H1 (cell line): ENCODE data around the gene MPPED2. TPM values are rescaled to one million over a fixed set of nuclear protein-coding genes. Genes with fewer than 3 reads are reported as not detected.

Experiments used
- CTCF ChIA-PET: fragments of 300-600 bp; sonication (Branson Sonifier 250); formaldehyde crosslinking; loops from one replicate; lab custom pipeline; 2021; ENCODE audit not compliant: partially characterized antibody; lab: Charles Lee
- POLR2A ChIA-PET: fragments of 300-600 bp; sonication (Branson Sonifier 250); formaldehyde crosslinking; loops from one replicate; lab custom pipeline; 2021; ENCODE audit warnings: inconsistent platforms; ENCODE audit not compliant: partially characterized antibody; lab: Charles Lee
- DNase-seq, 2 experiments: peaks; one replicate each; pipeline versions ENCODE4 v3.0.0 to v3.0.0-alpha.2; 2010 to 2022; ENCODE audit warnings: low spot score in 2 of 2, low read depth in 1 of 2, mixed read lengths in 1 of 2
- FAIRE-seq: peaks from 2 replicates; lab custom pipeline; 2011; peaks lifted over from hg19 to GRCh38; lab: Jason Lieb, UNC
- H2AFZ ChIP-seq: 2 replicates; pipeline ENCODE4 v1.8.1; 2012; ENCODE audit warnings: low read length, inconsistent platforms
- H2AK5ac ChIP-seq: 2 replicates; pipeline ENCODE4 v1.6.1; 2013; ENCODE audit warnings: low read depth, low read length
- H2BK120ac ChIP-seq: replicated peaks from 2 replicates; pipeline ENCODE3; 2013; ENCODE audit warnings: low read depth, low read length, inconsistent platforms
- H2BK12ac ChIP-seq: 2 replicates; pipeline ENCODE4 v1.6.1; 2013; ENCODE audit warnings: low read depth, low read length
- H2BK15ac ChIP-seq: 2 replicates; pipeline ENCODE4 v1.6.1; 2013; ENCODE audit warnings: low read length
- H2BK20ac ChIP-seq: 2 replicates; pipeline ENCODE4 v1.6.1; 2013; ENCODE audit warnings: low read length
- H2BK5ac ChIP-seq: 2 replicates; pipeline ENCODE4 v1.6.1; 2013; ENCODE audit warnings: low read depth, low read length
- H3K14ac ChIP-seq: 2 replicates; pipeline ENCODE4 v1.6.1; 2013; ENCODE audit warnings: inconsistent platforms; ENCODE audit not compliant: insufficient read length
- H3K18ac ChIP-seq: 2 replicates; pipeline ENCODE4 v1.6.1; 2013; ENCODE audit warnings: low read length; ENCODE audit errors: extremely low read depth
- H3K23ac ChIP-seq: 2 replicates; pipeline ENCODE4 v1.6.1; 2013; ENCODE audit warnings: inconsistent platforms; ENCODE audit not compliant: insufficient read length
- H3K23me2 ChIP-seq: 2 replicates; pipeline ENCODE4 v1.6.1; 2013; ENCODE audit warnings: low read depth, low read length
- H3K27ac ChIP-seq: 2 replicates; pipeline ENCODE4 v1.6.1; 2011; ENCODE audit warnings: low read depth, low read length, inconsistent platforms
- H3K27me3 ChIP-seq, 4 experiments: replicated peaks in 1 of 4; 1 replicate in 1 of 4; 2 replicates in 3 of 4; pipeline versions ENCODE4 v1.6.1 to v1.8.1; 2011 to 2013; ENCODE audit warnings: low read length in 3 of 4, mild to moderate bottlenecking in 3 of 4, inconsistent platforms in 2 of 4, mixed read lengths in 2 of 4, moderate library complexity in 1 of 4; ENCODE audit not compliant: control insufficient read depth in 3 of 4, insufficient read depth in 3 of 4; ENCODE audit errors: extremely low read depth in 1 of 4
- H3K36me3 ChIP-seq, 4 experiments: 2 replicates each; pipeline versions ENCODE4 v1.6.1 to v1.8.1; 2011 to 2013; ENCODE audit warnings: mild to moderate bottlenecking in 4 of 4, low read length in 3 of 4, moderate library complexity in 2 of 4, control low read depth in 1 of 4, inconsistent platforms in 1 of 4; ENCODE audit not compliant: insufficient read depth in 4 of 4, control insufficient read depth in 2 of 4
- H3K4ac ChIP-seq: replicated peaks from 2 replicates; pipeline ENCODE3; 2013; ENCODE audit warnings: low read length, low read depth, mixed read lengths, inconsistent platforms; ENCODE audit not compliant: insufficient read length
- H3K4me1 ChIP-seq, 4 experiments: replicated peaks in 1 of 4; 1 replicate in 1 of 4; 2 replicates in 3 of 4; pipeline versions ENCODE4 v1.6.1 to v1.8.1; 2011 to 2013; ENCODE audit warnings: low read length in 3 of 4, inconsistent platforms in 2 of 4, mixed read lengths in 1 of 4; ENCODE audit not compliant: insufficient read depth in 4 of 4, control insufficient read depth in 3 of 4
- H3K4me2 ChIP-seq, 2 experiments: 2 replicates each; pipeline versions ENCODE4 v1.6.1 to v1.8.1; 2011 to 2013; ENCODE audit warnings: low read depth in 2 of 2, low read length in 2 of 2, control low read depth in 1 of 2, inconsistent platforms in 1 of 2, mild to moderate bottlenecking in 1 of 2; ENCODE audit not compliant: insufficient read depth in 1 of 2
- H3K4me3 ChIP-seq, 4 experiments: fragments of 200-600, 300-600 bp in 1 of 4; sonication (generic), shearing (Covaris generic), sonication (Bioruptor Twin) in 1 of 4; 2 replicates each; pipeline versions ENCODE4 v1.5.1 to v1.8.1; 2011 to 2016; ENCODE audit warnings: low read length in 4 of 4, low read depth in 3 of 4, control low read depth in 2 of 4, inconsistent platforms in 2 of 4, mild to moderate bottlenecking in 2 of 4, mixed read lengths in 1 of 4, moderate library complexity in 1 of 4; ENCODE audit not compliant: insufficient read depth in 2 of 4; ENCODE audit errors: extremely low read depth in 1 of 4
- H3K56ac ChIP-seq: replicated peaks from 2 replicates; pipeline ENCODE3; 2013; ENCODE audit warnings: low read depth, mild to moderate bottlenecking, mixed read lengths, low read length, inconsistent platforms; ENCODE audit not compliant: insufficient read length
- H3K79me1 ChIP-seq: 2 replicates; pipeline ENCODE4 v1.6.1; 2013; ENCODE audit warnings: low read depth, low read length, control low read depth
- H3K79me2 ChIP-seq, 2 experiments: 2 replicates each; pipeline versions ENCODE4 v1.6.1 to v1.8.1; 2012 to 2013; ENCODE audit warnings: low read length in 2 of 2, mild to moderate bottlenecking in 2 of 2, inconsistent platforms in 1 of 2; ENCODE audit not compliant: insufficient read depth in 2 of 2, control insufficient read depth in 1 of 2
- H3K9ac ChIP-seq, 4 experiments: replicated peaks in 1 of 4; 1 replicate in 1 of 4; 2 replicates in 3 of 4; pipeline versions ENCODE4 v1.6.1 to v1.8.1; 2011 to 2013; ENCODE audit warnings: low read depth in 3 of 4, low read length in 3 of 4, control low read depth in 2 of 4, mild to moderate bottlenecking in 2 of 4, moderate library complexity in 2 of 4, inconsistent platforms in 1 of 4; ENCODE audit errors: extremely low read depth in 1 of 4
- H3K9me3 ChIP-seq, 2 experiments: 2 replicates each; pipeline versions ENCODE4 v1.6.1 to v1.8.1; 2012 to 2013; ENCODE audit warnings: mild to moderate bottlenecking in 2 of 2, moderate library complexity in 2 of 2, control low read depth in 1 of 2, inconsistent platforms in 1 of 2, low read depth in 1 of 2, low read length in 1 of 2, mixed read lengths in 1 of 2; ENCODE audit not compliant: insufficient read depth in 2 of 2
- H4K20me1 ChIP-seq, 2 experiments: replicated peaks in 1 of 2; 2 replicates each; pipeline versions ENCODE3 to v1.8.1; 2011 to 2013; ENCODE audit warnings: inconsistent platforms in 2 of 2, low read length in 2 of 2, mild to moderate bottlenecking in 1 of 2; ENCODE audit not compliant: insufficient read depth in 2 of 2, control insufficient read depth in 1 of 2
- H4K5ac ChIP-seq: 2 replicates; pipeline ENCODE4 v1.6.1; 2013; ENCODE audit warnings: low read length, low read depth, mixed read lengths, inconsistent platforms; ENCODE audit not compliant: insufficient read length
- H4K8ac ChIP-seq: 2 replicates; pipeline ENCODE4 v1.8.0; 2013; ENCODE audit warnings: mild to moderate bottlenecking, moderate library complexity, low read length, inconsistent platforms; ENCODE audit not compliant: insufficient read depth; ENCODE audit errors: extremely low read depth
- H4K91ac ChIP-seq: replicated peaks from 2 replicates; pipeline ENCODE3; 2013; ENCODE audit warnings: low read length, mixed read lengths, inconsistent platforms; ENCODE audit not compliant: insufficient read length
- EP300 ChIP-seq, 2 experiments: IDR thresholded peaks; 1 replicate in 1 of 2; 2 replicates in 1 of 2; pipeline ENCODE4 v1.6.1; 2011 to 2012; ENCODE audit warnings: low read depth in 2 of 2, low read length in 2 of 2, mild to moderate bottlenecking in 2 of 2, borderline replicate concordance in 1 of 2, inconsistent platforms in 1 of 2, moderate library complexity in 1 of 2
- FOSL1 ChIP-seq: IDR thresholded peaks from 2 replicates; pipeline ENCODE4 v1.6.1; 2011; ENCODE audit warnings: mild to moderate bottlenecking, low read depth, low read length, moderate library complexity; ENCODE audit not compliant: insufficient read depth
- JUND ChIP-seq: IDR thresholded peaks from 2 replicates; pipeline ENCODE4 v1.6.1; 2011; ENCODE audit warnings: mild to moderate bottlenecking, improper control_type of control experiment, low read length
- KDM5A ChIP-seq: fragments of 200-600 bp; IDR thresholded peaks from 2 replicates; pipeline ENCODE4 v1.7.1; 2012; ENCODE audit warnings: mild to moderate bottlenecking, low read length, inconsistent platforms, mixed read lengths
- RNF2 ChIP-seq: fragments of 200-900, 300-1000 bp; sonication (generic); IDR thresholded peaks from 2 replicates; pipeline ENCODE4 v1.7.1; 2016; ENCODE audit warnings: borderline replicate concordance, low read depth, mild to moderate bottlenecking, antibody characterized with exemption, low read length; ENCODE audit not compliant: poor library complexity, severe bottlenecking; ENCODE audit errors: missing control alignments
- SIN3A ChIP-seq, 2 experiments: IDR thresholded peaks in 1 of 2; conservative IDR thresholded peaks in 1 of 2; 2 replicates each; pipeline ENCODE4 v1.6.1; 2011 to 2012; ENCODE audit warnings: low read length in 2 of 2, improper control_type of control experiment in 1 of 2, low read depth in 1 of 2, mild to moderate bottlenecking in 1 of 2
- SIX5 ChIP-seq: IDR thresholded peaks from 2 replicates; pipeline ENCODE4 v1.6.1; 2011; ENCODE audit warnings: mild to moderate bottlenecking, low read depth, low read length
- SP4 ChIP-seq: IDR thresholded peaks from 2 replicates; pipeline ENCODE4 v1.6.1; 2012; ENCODE audit warnings: low read length, inconsistent platforms
- TBP ChIP-seq: IDR thresholded peaks from 2 replicates; pipeline ENCODE4 v1.6.1; 2011; ENCODE audit warnings: low read depth, low read length, improper control_type of control experiment
- WGBS, 2 experiments: shearing (Covaris generic) in 1 of 2; methylation state at CpG; one replicate each; pipeline versions ENCODE4 v1.1.6 to v1.1.7; 2013 to 2015; ENCODE audit warnings: low lambda C conversion rate in 2 of 2, mixed read lengths in 2 of 2, inconsistent platforms in 1 of 2, low coverage in 1 of 2, missing lambda C conversion rate in 1 of 2; ENCODE audit not compliant: insufficient replicate concordance in 2 of 2, insufficient coverage in 1 of 2, insufficient read length in 1 of 2; ENCODE audit errors: extremely low coverage in 1 of 2, missing lambda C conversion rate in 1 of 2; 5-methylcytosine and 5-hydroxymethylcytosine counted together
- polyA plus RNA-seq, 7 experiments: library from polyadenylated mRNA; depleted of rRNA in 3 of 7; stranded (reverse) in 5 of 7; unstranded in 2 of 7; fragments of >200 nt in 5 of 7; fragments of 200-250 nt in 2 of 7; gene quantifications; 1 replicate in 5 of 7; 2 replicates in 1 of 7; 4 replicates in 1 of 7; pipeline versions ENCODE4 v1.2.1 to v1.2.3, GENCODE V29; 2011 to 2013; ENCODE audit warnings: missing spikeins in 2 of 7, mixed read lengths in 2 of 7
- total RNA-seq: library from RNA; stranded (reverse); fragmentation: NEBNext Ultra II Directional; extraction: Animal tissue kit (Norgen Biotek cat#: 25700); gene quantifications from 2 replicates; pipeline ENCODE4 v1.2.1, GENCODE V29; 2021
- TF ChIP-seq, protein P1 (sequence below): IDR thresholded peaks from 2 replicates; pipeline ENCODE4 v1.6.1; 2012; ENCODE audit warnings: inconsistent platforms

MPPED2 gene
- total and polyA plus RNA-seq, 2 of the 8 experiments (the other 6 are each of a cell fraction or from before 2014, with no cell fraction given): 1.3 to 3.5 TPM

- H3K27ac ChIP-seq: no peak overlapping the region
- 0 out of 2 replicates have a peak overlapping the region, but pooled peaks have one; percentile 24 for H2AFZ ChIP-seq
- no peak overlapping the region for H2AK5ac ChIP-seq
- no peak overlapping the region for H2BK120ac ChIP-seq
- H2BK5ac ChIP-seq: no peak overlapping the region
- no peak overlapping the region for H2BK12ac ChIP-seq
- peak overlapping the region; percentile 51; the same call in 1 of the 2 replicates for H3K18ac ChIP-seq
- H3K79me2 ChIP-seq: peaks cover 0 to 15% of the 10 kb centered on the region in 2 experiments; a peak in 2 of 4 replicates
- H2BK20ac ChIP-seq: no peak overlapping the region
- H3K4me2 ChIP-seq: peak overlapping the region; percentile 97 to 100
- H3K9me3 ChIP-seq: no peaks in the 10 kb centered on the region
- H3K9ac ChIP-seq: no peak overlapping the region
- no peak overlapping the region for H3K4ac ChIP-seq
- H2BK15ac ChIP-seq: no peak overlapping the region; the same call in 1 of the 2 replicates
- WGBS, 2 experiments: 4% methylated on average over 27 of the region's 29 CpGs; no CpG with 5 or more reads in 1 of the 2 experiments
- peaks cover 21% of the 10 kb centered on the region for H3K23me2 ChIP-seq
- no peaks in the 10 kb centered on the region for H3K79me1 ChIP-seq
- CTCF ChIA-PET: interaction anchor here (0.6 kb wide), 1 partner anchor 25 kb away, joined by 3 read pairs; no protein-coding TSS in a partner anchor
- H3K4me3 ChIP-seq: peak overlapping the region; percentile 58 to 88 (median 68)
- H3K4me1 ChIP-seq: peaks cover 0 to 2% (median 0%) of the 10 kb centered on the region in 4 experiments; a peak in 2 of 7 replicates
- peaks cover 0 to 5% (median 0%) of the 10 kb centered on the region in 4 experiments; a peak in 1 of 8 replicates for H3K36me3 ChIP-seq
- peaks cover 1 to 39% (median 26%) of the 10 kb centered on the region in 4 experiments for H3K27me3 ChIP-seq
- no peak overlapping the region for H3K14ac ChIP-seq
- H4K91ac ChIP-seq: no peak overlapping the region
- peak in 1 of 2 experiments; percentile 57 for DNase-seq
- POLR2A ChIA-PET: interaction anchor here (1.4 kb wide), 1 partner anchor 37 kb away, joined by 4 read pairs; no protein-coding TSS in a partner anchor
- H3K23ac ChIP-seq: no peak overlapping the region
- H3K56ac ChIP-seq: no peak overlapping the region
- FAIRE-seq: peak; percentile 7
- no peaks in the 10 kb centered on the region for H4K20me1 ChIP-seq
- peak overlapping the region; percentile 48; the same call in 1 of the 2 replicates for H4K8ac ChIP-seq
- no peak overlapping the region for H4K5ac ChIP-seq
- TF ChIP-seq RNF2 (peak; percentile 45), SIN3A (conservative IDR thresholded peaks at IDR 0.05 in 1 of 2, IDR thresholded peaks at IDR 0.05 in 1 of 2; ENCODE audit: low read depth in 1 of 2, low read length in 2 of 2) (peak in 1 of 2 experiments; percentile 69; a peak in 1 of 4 replicates), SIX5 (no peak), FOSL1 (no peak), EP300 (IDR thresholded peaks at IDR 0.05; ENCODE audit: borderline replicate concordance in 1 of 2, low read depth in 2 of 2, low read length in 2 of 2) (no peak), KDM5A (no peak), TBP (no peak), SP4 (no peak), JUND (no peak)
- TF ChIP-seq, protein P1, sequence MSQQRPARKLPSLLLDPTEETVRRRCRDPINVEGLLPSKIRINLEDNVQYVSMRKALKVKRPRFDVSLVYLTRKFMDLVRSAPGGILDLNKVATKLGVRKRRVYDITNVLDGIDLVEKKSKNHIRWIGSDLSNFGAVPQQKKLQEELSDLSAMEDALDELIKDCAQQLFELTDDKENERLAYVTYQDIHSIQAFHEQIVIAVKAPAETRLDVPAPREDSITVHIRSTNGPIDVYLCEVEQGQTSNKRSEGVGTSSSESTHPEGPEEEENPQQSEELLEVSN: peak; percentile 65
Measured at GRCh38 chr11:30583476-30584280, 2.5 kb downstream of the MPPED2 start.
